ENCODE data around the gene A2M. TPM values are rescaled to one million over a fixed set of nuclear protein-coding genes. Genes with fewer than 3 reads are reported as not detected.

Gene A2M
- total and polyA plus RNA-seq, 2 of the 8 experiments (the other 6 are each of a cell fraction or from before 2014, with no cell fraction given) = 0.15 TPM; not detected in 1

DNA sequence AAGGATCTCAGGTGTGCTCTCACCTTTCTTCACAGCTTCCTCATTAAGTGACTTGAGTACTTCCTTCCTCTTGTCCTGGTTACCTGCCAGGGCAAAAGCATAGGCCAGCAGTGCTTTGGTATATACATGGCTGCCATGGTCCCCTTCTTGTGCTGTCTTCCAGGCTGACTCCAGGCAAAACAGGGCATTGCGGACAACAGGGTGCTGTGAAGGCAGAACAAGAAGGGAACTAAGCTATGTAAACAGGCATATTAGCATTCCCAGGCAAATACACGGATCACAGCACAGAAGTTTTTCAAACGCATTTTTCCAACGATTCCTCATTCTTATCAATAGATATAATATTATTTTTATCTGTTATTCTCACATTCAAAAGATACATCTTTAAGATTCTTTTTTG lies 39.0 kb downstream of the A2M start (continued):
- TF ChIP-seq SIX5 (IDR thresholded peaks at IDR 0.05; ENCODE audit: low read depth, low read length) (no peak), BCL11A (IDR thresholded peaks at IDR 0.05; ENCODE audit: low read depth in 2 of 2, low read length in 2 of 2) (no peak), E2F6 (IDR thresholded peaks at IDR 0.05) (no peak), TAF7 (optimal IDR thresholded peaks at IDR 0.05; ENCODE audit: borderline replicate concordance, low read depth, low read length) (no peak), HDAC2 (IDR thresholded peaks at IDR 0.05; ENCODE audit: borderline replicate concordance in 1 of 2, low read depth in 2 of 2, low read length in 2 of 2) (no peak), RBBP5 (IDR thresholded peaks at IDR 0.05; ENCODE audit: borderline replicate concordance, low read depth, low read length) (no peak), RFX5 (IDR thresholded peaks at IDR 0.05; ENCODE audit: borderline replicate concordance, low read depth, low read length) (no peak)

Data from H1 (cell line).